ENCODE data around the gene CRIP1. TPM values are rescaled to one million over a fixed set of nuclear protein-coding genes. Genes with fewer than 3 reads are reported as not detected.

Gene CRIP1
- total and polyA plus RNA-seq, 2 experiments from 2014 or later = 1.8 to 14.7 TPM

GRCh38 chr14:105450123-105450505 is 36.6 kb upstream of the CRIP1 start:
- TF ChIP-seq EZH2 (IDR thresholded peaks at IDR 0.05; ENCODE audit: borderline replicate concordance) (no peak), EZH2phosphoT487 (IDR thresholded peaks at IDR 0.05; ENCODE audit: low read depth, severe bottlenecking, unreplicated experiment) (no peak)
- TF ChIP-seq, protein P1, sequence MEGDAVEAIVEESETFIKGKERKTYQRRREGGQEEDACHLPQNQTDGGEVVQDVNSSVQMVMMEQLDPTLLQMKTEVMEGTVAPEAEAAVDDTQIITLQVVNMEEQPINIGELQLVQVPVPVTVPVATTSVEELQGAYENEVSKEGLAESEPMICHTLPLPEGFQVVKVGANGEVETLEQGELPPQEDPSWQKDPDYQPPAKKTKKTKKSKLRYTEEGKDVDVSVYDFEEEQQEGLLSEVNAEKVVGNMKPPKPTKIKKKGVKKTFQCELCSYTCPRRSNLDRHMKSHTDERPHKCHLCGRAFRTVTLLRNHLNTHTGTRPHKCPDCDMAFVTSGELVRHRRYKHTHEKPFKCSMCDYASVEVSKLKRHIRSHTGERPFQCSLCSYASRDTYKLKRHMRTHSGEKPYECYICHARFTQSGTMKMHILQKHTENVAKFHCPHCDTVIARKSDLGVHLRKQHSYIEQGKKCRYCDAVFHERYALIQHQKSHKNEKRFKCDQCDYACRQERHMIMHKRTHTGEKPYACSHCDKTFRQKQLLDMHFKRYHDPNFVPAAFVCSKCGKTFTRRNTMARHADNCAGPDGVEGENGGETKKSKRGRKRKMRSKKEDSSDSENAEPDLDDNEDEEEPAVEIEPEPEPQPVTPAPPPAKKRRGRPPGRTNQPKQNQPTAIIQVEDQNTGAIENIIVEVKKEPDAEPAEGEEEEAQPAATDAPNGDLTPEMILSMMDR (IDR thresholded peaks at IDR 0.05; ENCODE audit: poor library complexity) = no peak
- Histone ChIP-seq H3K9me3 (ENCODE audit: low read depth) (no peaks in the 10 kb centered on the region), H3K79me2 (no peaks in the 10 kb centered on the region), H2AFZ (no peak overlapping the region), H3K27ac (no peak overlapping the region), H3K4me3 (no peak overlapping the region), H3K9me2 (replicated peaks; ENCODE audit: insufficient read depth) (no peaks in the 10 kb centered on the region), H3K4me2 (no peak overlapping the region), H3K27me3 (no peaks in the 10 kb centered on the region), H3K4me1 (ENCODE audit: insufficient read depth) (no peaks in the 10 kb centered on the region), H3K36me3 (replicated peaks; ENCODE audit: insufficient read depth, low read depth) (no peaks in the 10 kb centered on the region), H4K20me1 (ENCODE audit: insufficient read depth, poor library complexity, severe bottlenecking) (no peaks in the 10 kb centered on the region)
- no peak for DNase-seq (ENCODE audit: low spot score)
- 93% methylated on average over 21 of the region's 22 CpGs for WGBS (ENCODE audit: low lambda C conversion rate, missing lambda C conversion rate)

DNA sequence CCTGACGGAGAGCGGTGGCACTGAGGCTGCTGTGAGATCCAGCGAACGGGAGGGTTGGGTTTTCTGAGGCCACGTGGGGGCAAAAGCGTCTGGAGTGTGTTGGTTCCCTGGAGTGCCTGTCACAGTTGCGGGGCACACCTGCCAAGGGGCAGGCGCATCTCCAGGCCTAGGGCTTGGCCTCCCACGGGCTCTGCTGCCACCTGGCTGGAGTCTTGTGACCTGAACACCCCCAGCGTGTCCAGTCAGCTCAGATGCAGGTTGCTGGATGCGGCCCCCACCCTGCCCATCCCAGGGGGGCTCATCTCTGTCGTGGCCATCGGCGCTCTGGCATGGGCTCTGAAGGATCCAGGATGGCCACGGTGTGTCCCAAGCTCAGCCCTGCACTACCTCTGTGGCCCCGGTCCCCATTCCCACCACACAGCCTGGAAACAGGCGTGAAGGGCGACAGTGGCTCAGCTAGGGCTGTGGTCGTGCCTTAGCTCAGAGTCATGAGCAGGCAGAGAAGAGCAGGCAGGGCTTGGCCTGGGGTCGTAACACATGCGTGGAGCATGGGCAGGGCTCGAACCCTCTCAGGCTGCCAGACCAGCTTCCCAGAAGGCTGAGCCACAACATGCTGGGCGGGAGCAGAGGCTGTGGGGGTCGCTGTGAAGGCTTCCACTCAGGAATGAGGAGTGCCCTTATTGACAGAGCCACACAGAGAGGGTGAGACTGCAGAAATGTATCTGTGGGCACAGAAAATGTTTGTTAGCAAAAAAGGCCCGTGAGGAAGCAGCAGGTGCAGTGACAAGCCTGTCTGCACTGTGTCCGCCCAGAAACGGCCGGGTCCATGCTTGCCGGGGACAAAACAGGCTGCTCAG is 35.6 kb upstream of the CRIP1 start:
- H3K27me3 ChIP-seq = no peaks in the 10 kb centered on the region
- TF ChIP-seq, protein P1 (IDR thresholded peaks at IDR 0.05; ENCODE audit: poor library complexity) = no peak
- TF ChIP-seq EZH2phosphoT487 (IDR thresholded peaks at IDR 0.05; ENCODE audit: low read depth, severe bottlenecking, unreplicated experiment) (no peak), EZH2 (IDR thresholded peaks at IDR 0.05; ENCODE audit: borderline replicate concordance) (no peak)
- H3K79me2 ChIP-seq = no peaks in the 10 kb centered on the region
- H3K4me2 ChIP-seq = no peak overlapping the region
- no peak for DNase-seq (ENCODE audit: low spot score)
- no peak overlapping the region for H3K27ac ChIP-seq
- H3K36me3 ChIP-seq (replicated peaks; ENCODE audit: insufficient read depth, low read depth) = no peaks in the 10 kb centered on the region
- H3K9me2 ChIP-seq (replicated peaks; ENCODE audit: insufficient read depth) = no peaks in the 10 kb centered on the region
- 93% methylated on average over 23 of the region's 29 CpGs for WGBS (ENCODE audit: low lambda C conversion rate, missing lambda C conversion rate)
- no peak overlapping the region for H2AFZ ChIP-seq
- no peaks in the 10 kb centered on the region for H3K4me1 ChIP-seq (ENCODE audit: insufficient read depth)
- H3K4me3 ChIP-seq = no peak overlapping the region
- H3K9me3 ChIP-seq (ENCODE audit: low read depth) = no peaks in the 10 kb centered on the region
- H4K20me1 ChIP-seq (ENCODE audit: insufficient read depth, poor library complexity, severe bottlenecking) = no peaks in the 10 kb centered on the region

DNA sequence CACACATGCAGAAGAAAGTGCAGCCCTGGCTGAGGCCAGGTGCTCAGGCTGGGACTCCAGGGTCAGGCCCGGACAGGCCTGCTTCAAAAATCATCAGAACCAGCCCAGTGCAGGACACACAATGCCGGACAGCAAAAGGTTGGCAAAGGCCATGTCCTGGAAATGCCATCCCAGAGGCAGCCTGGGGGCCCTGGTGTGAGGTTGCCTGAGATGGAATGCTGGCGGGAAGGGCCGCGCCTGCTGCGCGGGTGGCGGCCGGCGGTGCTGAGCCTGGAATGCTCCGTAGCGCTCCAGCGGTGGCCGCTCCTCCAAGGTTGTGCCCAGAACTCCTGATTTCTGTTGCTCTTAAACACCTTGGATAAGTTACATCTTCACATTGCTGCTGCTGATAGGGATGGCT is 33.7 kb upstream of the CRIP1 start:
- Histone ChIP-seq H3K36me3 (replicated peaks; ENCODE audit: insufficient read depth, low read depth) (no peaks in the 10 kb centered on the region), H3K4me2 (no peak overlapping the region), H3K4me3 (no peak overlapping the region), H3K79me2 (no peaks in the 10 kb centered on the region), H3K4me1 (ENCODE audit: insufficient read depth) (no peaks in the 10 kb centered on the region), H3K27me3 (no peaks in the 10 kb centered on the region), H3K9me3 (ENCODE audit: low read depth) (no peaks in the 10 kb centered on the region), H2AFZ (no peak overlapping the region), H3K27ac (no peak overlapping the region), H3K9me2 (replicated peaks; ENCODE audit: insufficient read depth) (no peaks in the 10 kb centered on the region), H4K20me1 (ENCODE audit: insufficient read depth, poor library complexity, severe bottlenecking) (no peaks in the 10 kb centered on the region)
- DNase-seq (ENCODE audit: low spot score) = no peak
- WGBS (ENCODE audit: low lambda C conversion rate, missing lambda C conversion rate) = 90% methylated on average over 14 of the region's 14 CpGs
- TF ChIP-seq EZH2phosphoT487 (IDR thresholded peaks at IDR 0.05; ENCODE audit: low read depth, severe bottlenecking, unreplicated experiment) = no peak
- no peak for TF ChIP-seq EZH2 (IDR thresholded peaks at IDR 0.05; ENCODE audit: borderline replicate concordance)
- TF ChIP-seq, protein P1 (IDR thresholded peaks at IDR 0.05; ENCODE audit: poor library complexity) = no peak
